HepG2 (cell line): ENCODE measurements around the gene RAB40C. TPM values are rescaled to one million over a fixed set of nuclear protein-coding genes. Genes with fewer than 3 reads are reported as not detected.

Source experiments
- CC2D1A ChIP-seq: sonication (generic); formaldehyde crosslinking; IDR thresholded peaks from 2 replicates; pipeline ENCODE4 v1.8.1; 2023; ENCODE audit warnings: mild to moderate bottlenecking, missing genetic modification reagents
- CENPX ChIP-seq: sonication (generic); formaldehyde crosslinking; IDR thresholded peaks from 2 replicates; pipeline ENCODE4 v1.9.0; 2021; ENCODE audit warnings: mild to moderate bottlenecking, missing genetic modification reagents, moderate library complexity
- HMGA1 ChIP-seq: sonication (generic); formaldehyde crosslinking; conservative IDR thresholded peaks from 2 replicates; pipeline ENCODE4 v1.4.0; 2020; ENCODE audit warnings: missing genetic modification reagents
- KDM4B ChIP-seq: sonication (generic); formaldehyde crosslinking; IDR thresholded peaks from 2 replicates; pipeline ENCODE4 v1.4.0; 2020; ENCODE audit warnings: missing genetic modification reagents
- MXD4 ChIP-seq: IDR thresholded peaks from 2 replicates; pipeline ENCODE4 v1.6.1; 2016; ENCODE audit warnings: mild to moderate bottlenecking, missing biosample characterization, missing genetic modification reagents
- PAXIP1 ChIP-seq: sonication (generic); formaldehyde crosslinking; conservative IDR thresholded peaks from 2 replicates; pipeline ENCODE4 v1.4.0; 2020; ENCODE audit warnings: mild to moderate bottlenecking, missing genetic modification reagents, moderate library complexity
- POGK ChIP-seq: sonication (generic); formaldehyde crosslinking; conservative IDR thresholded peaks from 2 replicates; pipeline ENCODE4 v1.8.0; 2022; ENCODE audit warnings: mild to moderate bottlenecking, moderate library complexity, missing genetic modification reagents
- PREB ChIP-seq: sonication (generic); formaldehyde crosslinking; IDR thresholded peaks from 2 replicates; pipeline ENCODE4 v1.4.0; 2020; ENCODE audit warnings: missing genetic modification reagents
- RFX3 ChIP-seq: IDR thresholded peaks from 2 replicates; pipeline ENCODE4 v1.6.1; 2016; ENCODE audit warnings: missing biosample characterization, missing genetic modification reagents
- SMYD3 ChIP-seq: sonication (generic); formaldehyde crosslinking; IDR thresholded peaks from 2 replicates; pipeline ENCODE4 v1.8.1; 2023; ENCODE audit warnings: mild to moderate bottlenecking, missing genetic modification reagents
- SRSF4 ChIP-seq: fragments of 200-400 bp; formaldehyde crosslinking; IDR thresholded peaks from one replicate; pipeline ENCODE4 v1.6.1; 2018; ENCODE audit warnings: mild to moderate bottlenecking, low read depth, low read length, moderate library complexity; ENCODE audit not compliant: poor library complexity, severe bottlenecking
- SRSF9 ChIP-seq: fragments of 200-400 bp; formaldehyde crosslinking; IDR thresholded peaks from 2 replicates; pipeline ENCODE4 v1.6.1; 2018; ENCODE audit warnings: borderline replicate concordance, mild to moderate bottlenecking, low read depth, low read length; ENCODE audit not compliant: insufficient read depth, poor library complexity, severe bottlenecking
- ZBTB33 ChIP-seq: sonication (generic); formaldehyde crosslinking; IDR thresholded peaks from 2 replicates; pipeline ENCODE4 v1.4.0; 2020; ENCODE audit warnings: missing genetic modification reagents
- ZNF230 ChIP-seq: sonication (generic); formaldehyde crosslinking; IDR thresholded peaks from 2 replicates; pipeline ENCODE4 v1.4.0; 2020; ENCODE audit warnings: mild to moderate bottlenecking, missing genetic modification reagents
- ZNF317 ChIP-seq: sonication (generic); formaldehyde crosslinking; IDR thresholded peaks from 2 replicates; pipeline ENCODE4 v1.5.0; 2020; ENCODE audit warnings: mild to moderate bottlenecking, missing genetic modification reagents
- ZNF687 ChIP-seq: sonication (generic); formaldehyde crosslinking; IDR thresholded peaks from 2 replicates; pipeline ENCODE4 v1.5.1; 2020; ENCODE audit warnings: mild to moderate bottlenecking, missing genetic modification reagents, moderate library complexity
- ZNF839 ChIP-seq: sonication (generic); formaldehyde crosslinking; IDR thresholded peaks from 2 replicates; pipeline ENCODE4 v1.4.0; 2020; ENCODE audit warnings: missing genetic modification reagents, mild to moderate bottlenecking, borderline replicate concordance
- polyA plus RNA-seq, 8 experiments: library from polyadenylated mRNA; depleted of rRNA in 3 of 8; stranded (reverse) in 7 of 8; unstranded in 1 of 8; fragments of >200 nt; fragmentation: Illumina TruSeq in 4 of 8; extraction: Trizol in 4 of 8; gene quantifications; 2 replicates each; pipeline versions ENCODE4 v1.2.1 to v1.2.3, GENCODE V29; 2011 to 2016; ENCODE audit warnings: low read depth in 4 of 8, missing spikeins in 1 of 8, mixed read lengths in 1 of 8; ENCODE audit not compliant: insufficient read depth in 1 of 8
- total RNA-seq, 5 experiments: library from RNA; depleted of rRNA; stranded (reverse); fragments of >200 nt; fragmentation: Illumina TruSeq; extraction: Trizol; gene quantifications; 2 replicates each; pipeline ENCODE4 v1.2.3, GENCODE V29; 2016; ENCODE audit warnings: low read depth in 1 of 5

Gene RAB40C
- total and polyA plus RNA-seq, 2 of the 13 experiments (the other 11 are each of a cell fraction or from before 2014, with no cell fraction given): 7.7 to 11.5 TPM

- TF ChIP-seq ZBTB33 (CRISPR knock-in tag) (0 out of 2 replicates have a peak, but pooled peaks have one; percentile 40), CC2D1A (no peak), POGK (CRISPR knock-in tag) (no peak), SRSF4 (no peak), ZNF230 (no peak), SRSF9 (no peak), MXD4 (CRISPR knock-in tag) (no peak), RFX3 (no peak), PREB (CRISPR knock-in tag) (no peak), KDM4B (CRISPR knock-in tag) (no peak), PAXIP1 (peak; percentile 34; the same call in 1 of the 2 replicates), ZNF687 (CRISPR knock-in tag) (peak; percentile 64), HMGA1 (CRISPR knock-in tag) (no peak), ZNF839 (CRISPR knock-in tag) (no peak), ZNF317 (CRISPR knock-in tag) (no peak), SMYD3 (no peak), CENPX (CRISPR knock-in tag) (no peak)
Measured at GRCh38 chr16:585351-585750, 4.5 kb upstream of the RAB40C start (continued).
